ENCODE data around the gene RANBP10.
"Not testable (repeated sequence)": the region's sequence is repeated elsewhere in the genome, so short reads cannot be mapped to it uniquely, and the experiment has no call there.

The RANBP10 gene

GRCh38 chr16:67713647-67714273 is 92.6 kb downstream of the RANBP10 start:
- DNase-seq (ENCODE audit: low spot score): no peak

GRCh38 chr16:67710607-67711006 is 95.8 kb downstream of the RANBP10 start:
- DNase-seq (ENCODE audit: low spot score): no peak

- no peak for DNase-seq (ENCODE audit: low spot score)
Observed at GRCh38 chr16:67709050-67709449, 97.3 kb downstream of the RANBP10 start.

DNA sequence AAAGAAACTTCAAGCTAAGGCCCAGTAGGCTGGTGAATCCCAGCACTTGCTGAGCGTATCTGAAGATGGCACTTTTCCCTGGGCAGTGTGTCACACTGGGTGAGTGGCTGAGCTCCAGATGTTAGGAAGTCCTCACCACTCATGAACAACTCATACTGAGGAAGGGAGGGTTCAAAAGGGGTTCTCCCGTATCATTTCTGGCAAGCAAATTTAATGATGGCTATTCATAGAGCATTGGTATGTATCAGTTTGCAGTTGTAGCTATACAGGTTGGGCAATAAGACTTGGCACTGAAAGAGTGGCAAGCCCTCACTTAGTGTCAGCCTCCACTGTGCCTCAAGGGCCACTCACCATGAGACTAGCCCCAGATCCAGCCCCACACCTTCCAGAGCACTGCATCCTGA is 98.0 kb downstream of the RANBP10 start:
- DNase-seq (ENCODE audit: low spot score): no peak

DNA sequence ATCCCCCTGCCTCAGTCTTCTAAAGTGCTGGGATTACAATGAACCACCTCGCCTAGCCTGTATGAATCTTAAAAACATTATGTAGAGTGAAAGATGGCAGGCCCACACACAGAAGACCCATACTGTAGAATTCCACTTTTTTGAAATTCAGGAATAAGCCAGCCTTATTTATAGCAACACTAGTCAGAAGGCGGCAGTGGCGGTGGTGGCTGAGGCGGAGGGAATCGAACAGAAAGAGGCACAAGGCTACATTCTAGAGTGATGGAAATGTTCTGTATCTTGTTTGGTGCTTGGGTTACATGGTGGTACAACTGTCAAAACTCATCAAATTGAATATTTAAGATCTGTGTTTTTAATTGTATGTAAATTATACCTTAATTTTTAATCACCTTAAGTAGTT is 98.6 kb downstream of the RANBP10 start:
- no peak for DNase-seq (ENCODE audit: low spot score)

DNA sequence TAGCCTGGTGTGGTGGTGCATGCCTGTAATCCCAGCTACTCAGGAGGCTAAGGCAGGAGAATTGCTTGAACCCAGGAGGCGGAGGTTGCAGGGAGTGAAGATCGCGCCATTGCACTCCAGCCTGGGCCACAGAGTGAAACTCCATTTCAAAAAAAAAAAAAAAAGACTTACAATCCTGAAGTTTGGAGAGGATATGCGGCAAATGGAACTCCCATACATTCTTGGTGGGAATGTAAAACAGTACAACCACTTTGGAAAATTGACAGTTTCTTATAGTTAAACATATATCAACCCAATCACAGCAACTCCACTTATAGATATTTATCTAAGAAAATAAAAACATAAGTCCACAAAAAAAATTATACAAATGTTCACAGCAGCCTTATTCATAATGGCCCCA is 99.2 kb downstream of the RANBP10 start:
- DNase-seq (ENCODE audit: low spot score): no peak

DNA sequence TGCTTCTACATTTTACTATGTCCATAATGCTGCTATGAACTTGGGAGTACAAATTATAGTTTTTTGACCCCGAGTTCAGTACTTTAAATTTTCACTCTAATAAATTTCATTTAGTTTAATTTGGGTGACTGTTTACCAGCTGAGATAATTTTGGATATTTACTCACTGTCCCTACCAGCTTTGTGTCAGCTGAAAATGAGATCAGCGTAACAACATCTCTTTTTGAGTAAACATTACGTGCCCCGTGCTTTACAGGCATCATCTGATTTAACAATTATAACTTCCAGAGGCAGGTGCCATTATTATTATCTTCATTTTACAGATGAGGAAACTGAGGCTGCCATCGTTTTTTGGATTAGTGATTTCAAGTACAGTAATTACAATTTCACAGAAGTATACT is 102.2 kb downstream of the RANBP10 start:
- DNase-seq (ENCODE audit: low spot score): no peak

- DNase-seq (ENCODE audit: low spot score): no peak
Observed at GRCh38 chr16:67703626-67704025, 102.7 kb downstream of the RANBP10 start.

GRCh38 chr16:67702130-67702529 is 104.2 kb downstream of the RANBP10 start:
- no peak for DNase-seq (ENCODE audit: low spot score)

DNA sequence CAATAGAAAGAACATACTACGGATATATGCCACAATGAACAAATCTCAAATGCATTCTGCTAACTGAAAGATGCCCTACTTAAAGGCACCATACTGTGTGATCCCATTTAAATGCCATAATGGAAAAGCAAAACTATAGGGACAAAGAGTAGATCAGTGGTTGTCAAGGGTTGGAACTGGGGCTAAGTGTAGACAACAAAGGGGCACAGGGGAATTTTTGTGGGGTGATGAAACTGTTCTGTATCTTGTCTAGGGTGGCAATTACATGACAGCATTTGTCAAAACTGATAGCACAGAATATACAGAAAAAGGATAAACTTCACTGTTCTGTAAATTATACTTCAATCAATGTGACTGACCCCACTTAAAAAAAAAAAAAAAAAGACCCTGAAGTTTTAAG is 104.9 kb downstream of the RANBP10 start:
- DNase-seq (ENCODE audit: low spot score): no peak

- DNase-seq (ENCODE audit: low spot score): no peak
Observed at GRCh38 chr16:67699265-67699664, 107.1 kb downstream of the RANBP10 start.

DNA sequence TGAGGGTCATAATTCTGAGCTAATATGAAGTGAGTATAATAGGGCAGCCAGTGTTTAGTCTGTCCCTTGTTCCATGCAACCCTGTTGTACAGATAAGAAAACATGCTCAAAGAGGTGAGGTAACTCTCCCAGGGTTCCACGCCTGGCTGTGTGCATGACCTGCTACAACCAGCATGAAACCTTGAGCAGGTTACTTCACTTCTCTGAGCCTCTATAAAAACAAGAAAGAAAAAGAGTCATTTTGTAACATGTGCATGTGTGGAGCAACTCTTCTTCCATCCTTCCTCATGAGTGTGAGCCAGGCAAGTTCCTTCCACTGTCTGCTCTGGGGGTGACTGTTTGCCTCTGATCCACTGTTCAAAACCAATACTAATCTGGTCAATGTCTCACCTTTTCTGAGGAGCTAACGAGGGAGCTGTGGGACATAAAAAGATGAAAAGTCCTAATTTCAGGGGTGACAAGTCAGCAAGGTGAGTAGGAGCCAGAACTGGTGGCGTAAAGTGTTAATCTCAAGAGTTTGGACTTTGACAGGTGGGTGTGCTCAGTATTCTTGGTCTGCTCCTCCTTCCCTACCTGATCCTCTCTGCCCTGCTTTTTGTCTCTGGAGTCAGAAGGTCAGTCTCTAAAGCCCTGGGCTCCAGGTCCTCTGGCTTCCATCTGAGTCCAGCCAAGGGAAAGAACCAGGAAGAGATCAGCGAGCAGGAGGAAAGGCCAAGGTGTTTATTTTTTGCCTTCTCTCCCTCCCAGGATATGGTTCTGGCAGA is 108.8 kb downstream of the RANBP10 start:
- no peak for DNase-seq (ENCODE audit: low spot score)

- no peak for DNase-seq (ENCODE audit: low spot score)
Observed at GRCh38 chr16:67694611-67695010, 111.7 kb downstream of the RANBP10 start.

GRCh38 chr16:67693517-67694285 is 112.7 kb downstream of the RANBP10 start:
- DNase-seq (ENCODE audit: low spot score): not testable (repeated sequence)

DNA sequence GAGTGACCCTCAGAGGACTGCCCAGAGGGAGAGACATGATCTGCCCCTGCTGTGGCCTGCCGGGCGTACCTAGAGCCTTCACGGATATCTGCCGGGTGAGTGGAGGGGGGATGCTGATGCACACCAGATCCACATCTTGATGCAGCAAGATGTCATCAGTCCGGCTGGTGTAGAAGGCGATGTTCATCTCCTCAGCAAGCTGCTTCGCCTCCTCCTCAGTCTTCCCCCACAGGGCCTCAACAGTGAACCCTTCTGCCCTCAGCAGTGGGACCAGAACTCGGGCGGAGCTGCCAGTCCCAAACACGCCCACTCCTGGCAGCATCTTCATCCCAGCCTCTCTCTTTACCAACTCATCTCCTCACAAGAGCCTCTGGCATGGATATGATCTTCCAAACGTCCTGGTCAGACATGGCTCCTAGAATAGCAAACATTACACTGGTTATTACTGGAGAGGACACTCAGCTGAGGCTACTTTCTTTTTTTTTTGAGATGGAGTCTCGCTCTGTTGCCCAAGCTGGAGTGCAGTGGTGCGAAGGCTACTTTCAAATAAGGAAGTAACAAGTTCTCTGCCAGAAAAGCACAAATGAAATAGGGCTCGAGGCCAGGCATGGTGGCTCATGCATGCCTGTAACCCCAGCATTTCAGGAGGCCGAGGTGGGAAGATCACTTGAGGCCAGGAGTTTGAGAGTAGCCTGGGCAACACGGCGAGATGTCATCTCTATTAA is 120.8 kb downstream of the RANBP10 start:
- no peak for DNase-seq (ENCODE audit: low spot score)

DNA sequence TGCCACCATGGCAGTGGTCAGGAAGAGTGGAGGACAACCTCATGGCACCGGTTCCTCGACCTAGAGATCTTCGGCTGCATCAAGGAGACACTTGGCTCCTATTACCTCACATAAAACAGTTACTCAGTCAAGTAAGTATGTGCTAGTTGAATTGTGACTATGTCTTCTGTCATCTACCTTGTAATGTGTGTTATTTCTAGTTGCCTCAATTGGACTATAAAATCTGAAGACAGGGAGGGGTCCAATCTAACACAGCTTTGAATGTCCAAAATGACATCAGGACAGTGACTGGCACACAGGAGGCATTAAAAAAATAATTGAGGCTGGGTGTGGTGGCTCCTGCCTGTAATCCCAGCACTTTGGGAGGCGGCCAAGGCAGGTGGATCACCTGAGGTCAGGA is 122.6 kb downstream of the RANBP10 start:
- no peak for DNase-seq (ENCODE audit: low spot score)

DNA sequence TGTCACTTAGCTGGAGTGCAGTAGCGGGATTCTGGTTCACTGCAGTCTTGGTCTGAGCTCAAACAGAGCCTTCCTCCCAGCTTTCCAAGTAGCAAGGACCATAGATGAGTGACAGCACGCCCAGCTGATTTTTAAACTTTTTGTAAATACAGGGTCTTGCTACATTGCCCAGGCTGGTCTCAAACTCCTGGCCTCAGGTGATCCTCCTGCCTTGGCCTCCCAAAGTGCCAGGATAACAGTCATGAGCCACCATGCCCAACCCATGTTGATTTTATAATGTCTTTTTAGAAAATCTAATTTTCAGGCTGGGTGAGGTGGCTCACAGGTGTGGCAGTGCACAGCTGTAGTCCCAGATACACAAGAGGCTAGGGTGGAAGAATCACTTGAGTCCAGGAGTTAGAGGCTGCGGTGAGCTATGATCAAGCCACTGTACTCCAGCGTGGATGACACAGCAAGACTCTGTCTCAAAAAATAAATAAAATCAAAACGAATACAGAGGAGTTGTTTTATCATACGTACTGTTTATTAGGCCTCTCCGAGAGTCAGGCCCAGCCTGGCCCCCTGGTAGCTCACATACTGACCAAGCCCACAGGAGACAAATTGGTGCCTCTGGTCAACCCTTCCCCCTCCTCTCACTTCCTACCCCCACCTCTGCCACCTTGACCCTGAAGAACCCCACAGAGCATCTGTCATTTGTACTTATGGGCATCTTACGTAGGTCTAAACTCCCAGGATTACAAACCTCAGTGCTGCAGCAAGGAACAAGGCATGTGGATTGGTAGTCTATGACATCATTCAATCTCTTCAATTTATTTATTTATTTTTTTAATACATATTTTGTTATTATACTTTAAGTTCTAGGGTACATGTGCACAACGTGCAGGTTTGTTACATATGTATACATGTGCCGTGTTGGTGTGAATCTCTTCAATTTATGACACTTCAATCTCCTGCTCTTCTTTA is 126.1 kb downstream of the RANBP10 start:
- no peak for DNase-seq (ENCODE audit: low spot score)

GRCh38 chr16:67678354-67679023 is 127.9 kb downstream of the RANBP10 start:
- DNase-seq (ENCODE audit: low spot score): no peak

DNA sequence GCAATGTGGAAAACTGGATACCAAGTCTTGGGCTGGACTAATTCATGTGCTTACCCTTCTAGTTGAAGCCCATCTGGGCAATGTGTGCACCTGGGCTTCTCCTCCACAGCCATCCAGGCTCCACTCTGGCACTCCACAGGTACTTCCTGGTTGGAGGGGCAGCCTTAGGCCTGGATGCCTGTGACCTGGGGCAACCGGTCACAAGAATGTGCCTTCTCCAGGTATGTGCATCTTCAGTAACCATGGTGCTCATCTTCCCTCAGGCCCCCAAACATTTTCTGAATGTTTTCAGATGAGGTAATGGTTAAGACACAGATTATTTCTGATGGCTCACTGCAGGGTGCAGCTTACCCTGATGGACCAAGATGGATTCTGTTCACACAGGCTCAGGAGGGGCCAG is 128.6 kb downstream of the RANBP10 start:
- no peak for DNase-seq (ENCODE audit: low spot score)

- DNase-seq (ENCODE audit: low spot score): no peak
Observed at GRCh38 chr16:67676939-67677338, 129.4 kb downstream of the RANBP10 start.

- DNase-seq (ENCODE audit: low spot score): no peak
Observed at GRCh38 chr16:67676516-67676915, 129.8 kb downstream of the RANBP10 start.
